ENCODE measurements around the gene POMGNT1. TPM values are rescaled to one million over a fixed set of nuclear protein-coding genes. Genes with fewer than 3 reads are reported as not detected.

POMGNT1 gene
- polyA plus RNA-seq, 3 donors = 10.3 to 16.7 (median 12.2) TPM

- Mint-ChIP-seq H3K4me1 (no peaks in the 10 kb centered on the region), H3K4me3 (no peak within 1 kb of the TSS), H3K36me3 (no peaks in the 10 kb centered on the region), H3K27ac (no peak within 1 kb of the TSS), H3K9me3 (peaks cover 0 to 2% (median 0%) of the 10 kb centered on the region in 7 donors), H3K27me3 (ENCODE audit: low read depth in 3 of 3) (peaks cover 2 to 3% (median 2%) of the 10 kb centered on the region in 3 donors)
- no peak within 1 kb of the TSS for H2AFZ ChIP-seq (ENCODE audit: insufficient read depth, low read depth, low read length, poor library complexity, severe bottlenecking)
- H3K36me3 ChIP-seq (replicated peaks in 1 of 2; ENCODE audit: control insufficient read depth in 1 of 2, insufficient read depth in 2 of 2, low read length in 2 of 2) = no peaks in the 10 kb centered on the region
- intact Hi-C loops (cut with micrococcal nuclease) = no loop called here
- H3K9me3 ChIP-seq (replicated peaks in 1 of 2; ENCODE audit: control insufficient read depth in 1 of 2, insufficient read depth in 1 of 2, low read length in 2 of 2) = no peaks in the 10 kb centered on the region
- no peak for DNase-seq
- no peaks in the 10 kb centered on the region for H4K20me1 ChIP-seq (ENCODE audit: insufficient read depth, low read length)
- H3K79me2 ChIP-seq (ENCODE audit: insufficient read depth, low read length) = no peaks in the 10 kb centered on the region
- no peak within 1 kb of the TSS for H3K4me3 ChIP-seq (replicated peaks in 1 of 3; ENCODE audit: low read depth in 2 of 3, low read length in 3 of 3)
- 92% methylated on average over 12 of the region's 13 CpGs for WGBS (ENCODE audit: insufficient coverage)
- H3K4me1 ChIP-seq (ENCODE audit: control insufficient read depth in 1 of 2, insufficient read depth in 2 of 2, low read length in 2 of 2) = peaks cover 0 to 4% of the 10 kb centered on the region in 2 donors
- H3K4me2 ChIP-seq (replicated peaks; ENCODE audit: extremely low read depth, low read length, poor library complexity, severe bottlenecking) = no peak within 1 kb of the TSS
- TF ChIP-seq CTCF (IDR thresholded peaks at IDR 0.05) = no peak
- H3K27me3 ChIP-seq (ENCODE audit: control insufficient read depth in 2 of 2, insufficient read depth in 2 of 2, low read length in 2 of 2) = no peaks in the 10 kb centered on the region
- no peak within 1 kb of the TSS for H3K27ac ChIP-seq (ENCODE audit: low read depth in 1 of 2, low read length in 2 of 2)
- H3K9ac ChIP-seq (ENCODE audit: insufficient read depth, low read length, poor library complexity, severe bottlenecking) = no peak within 1 kb of the TSS
Measured at GRCh38 chr1:46176211-46176865, 21.9 kb downstream of the POMGNT1 start, which contains the start of gene P3R3URF. Gene P3R3URF (minus strand): TSS chr1:46176488. CDS start chr1:46176471, 17 bp downstream.

GRCh38 chr1:46175243-46175642 lies 23.0 kb downstream of the POMGNT1 start:
- Histone ChIP-seq H3K4me2 (replicated peaks; ENCODE audit: extremely low read depth, low read length, poor library complexity, severe bottlenecking) (no peak overlapping the region), H3K9me3 (replicated peaks in 1 of 2; ENCODE audit: control insufficient read depth in 1 of 2, insufficient read depth in 1 of 2, low read length in 2 of 2) (no peaks in the 10 kb centered on the region)
- intact Hi-C loops (cut with micrococcal nuclease) = no loop called here

More at GRCh38 chr1:46175243-46175642, 23.0 kb downstream of the POMGNT1 start:
- Mint-ChIP-seq H3K27ac (no peak overlapping the region), H3K27me3 (ENCODE audit: low read depth in 3 of 3) (peaks cover 3 to 6% (median 5%) of the 10 kb centered on the region in 3 donors), H3K9me3 (peaks cover 0 to 2% (median 0%) of the 10 kb centered on the region in 7 donors), H3K36me3 (no peaks in the 10 kb centered on the region), H3K4me3 (no peak overlapping the region), H3K4me1 (no peaks in the 10 kb centered on the region)
- no peak for DNase-seq
- TF ChIP-seq CTCF (IDR thresholded peaks at IDR 0.05) = no peak
- H3K36me3 ChIP-seq (replicated peaks in 1 of 2; ENCODE audit: control insufficient read depth in 1 of 2, insufficient read depth in 2 of 2, low read length in 2 of 2) = no peaks in the 10 kb centered on the region
- no peaks in the 10 kb centered on the region for H3K79me2 ChIP-seq (ENCODE audit: insufficient read depth, low read length)
- WGBS (ENCODE audit: insufficient coverage) = 100% methylated on average over 1 of the region's 3 CpGs
- no peaks in the 10 kb centered on the region for H4K20me1 ChIP-seq (ENCODE audit: insufficient read depth, low read length)
- H3K27me3 ChIP-seq (ENCODE audit: control insufficient read depth in 2 of 2, insufficient read depth in 2 of 2, low read length in 2 of 2) = no peaks in the 10 kb centered on the region
- no peak overlapping the region for H3K4me3 ChIP-seq (replicated peaks in 1 of 3; ENCODE audit: low read depth in 2 of 3, low read length in 3 of 3)
- H3K4me1 ChIP-seq (ENCODE audit: control insufficient read depth in 1 of 2, insufficient read depth in 2 of 2, low read length in 2 of 2) = peaks cover 0 to 4% of the 10 kb centered on the region in 2 donors
- H3K27ac ChIP-seq (ENCODE audit: low read depth in 1 of 2, low read length in 2 of 2) = no peak overlapping the region
- no peak overlapping the region for H2AFZ ChIP-seq (ENCODE audit: insufficient read depth, low read depth, low read length, poor library complexity, severe bottlenecking)
- H3K9ac ChIP-seq (ENCODE audit: insufficient read depth, low read length, poor library complexity, severe bottlenecking) = no peak overlapping the region
